ENCODE data around the gene TRIM71.
"Not testable (repeated sequence)": the region's sequence is repeated elsewhere in the genome, so short reads cannot be mapped to it uniquely, and the experiment has no call there.

The TRIM71 gene

GRCh38 chr3:32890420-32891276 is 72.9 kb downstream of the TRIM71 start:
- DNase-seq (ENCODE audit: low read depth in 2 of 2), result no peak

- no peak for DNase-seq (ENCODE audit: low read depth in 2 of 2)
Measured at GRCh38 chr3:32891365-32891764, 73.6 kb downstream of the TRIM71 start.

DNA sequence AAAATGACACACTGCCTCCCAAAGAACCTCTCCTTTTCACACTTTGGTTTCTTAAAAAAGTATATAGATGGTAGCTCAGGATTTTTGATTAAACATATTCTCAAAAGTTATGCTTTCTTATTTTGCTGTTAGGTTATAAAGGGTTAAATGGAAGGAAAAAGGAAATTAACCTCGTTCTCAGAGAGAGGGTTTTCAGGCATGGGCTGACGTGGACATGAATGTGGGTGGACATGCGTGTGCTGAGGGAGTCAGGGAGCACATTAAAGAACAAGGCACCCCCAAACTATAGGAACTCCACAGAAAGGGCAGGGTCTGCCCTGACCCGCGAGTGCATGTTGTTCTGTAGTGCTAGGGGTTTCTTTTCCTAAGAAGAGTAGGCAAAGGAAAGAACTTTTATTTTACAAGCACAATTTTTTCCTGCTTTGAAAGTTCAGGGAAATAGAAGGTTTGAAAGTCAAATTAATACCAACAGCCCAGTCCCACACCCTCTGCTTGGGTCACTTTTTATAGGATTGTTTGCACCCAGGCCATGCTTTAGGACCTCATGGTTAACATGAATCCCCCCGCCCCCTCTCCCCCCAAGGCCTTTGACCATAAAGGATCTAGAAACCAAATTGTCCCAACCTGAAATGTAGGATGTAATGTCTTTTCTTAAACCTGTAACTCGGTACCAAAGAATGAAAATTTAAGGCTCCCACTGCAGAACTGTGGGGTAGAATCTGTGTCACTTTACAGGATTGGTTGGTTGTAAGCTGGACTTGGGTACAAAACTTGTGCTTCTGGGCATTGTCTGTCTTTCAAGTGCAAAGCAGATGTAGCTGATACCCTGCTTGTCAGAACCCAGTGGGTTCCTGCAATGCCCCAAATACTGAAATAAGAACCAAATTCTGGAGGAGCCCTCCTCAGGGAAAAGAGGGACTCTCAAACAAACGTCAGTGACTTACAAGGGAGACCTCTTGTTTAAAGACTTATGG is 75.1 kb downstream of the TRIM71 start:
- no peak for DNase-seq (ENCODE audit: low read depth in 2 of 2)

- no peak for DNase-seq (ENCODE audit: low read depth in 2 of 2)
Measured at GRCh38 chr3:32894977-32895376, 77.2 kb downstream of the TRIM71 start.

- DNase-seq (ENCODE audit: low read depth in 2 of 2), result no peak
Measured at GRCh38 chr3:32895701-32896100, 77.9 kb downstream of the TRIM71 start.

GRCh38 chr3:32896143-32896542 is 78.3 kb downstream of the TRIM71 start:
- DNase-seq (ENCODE audit: low read depth in 2 of 2), result no peak

GRCh38 chr3:32897001-32897601 is 79.3 kb downstream of the TRIM71 start:
- no peak for DNase-seq (ENCODE audit: low read depth in 2 of 2)

GRCh38 chr3:32897981-32898623 is 80.3 kb downstream of the TRIM71 start:
- no peak for DNase-seq (ENCODE audit: low read depth in 2 of 2)

DNA sequence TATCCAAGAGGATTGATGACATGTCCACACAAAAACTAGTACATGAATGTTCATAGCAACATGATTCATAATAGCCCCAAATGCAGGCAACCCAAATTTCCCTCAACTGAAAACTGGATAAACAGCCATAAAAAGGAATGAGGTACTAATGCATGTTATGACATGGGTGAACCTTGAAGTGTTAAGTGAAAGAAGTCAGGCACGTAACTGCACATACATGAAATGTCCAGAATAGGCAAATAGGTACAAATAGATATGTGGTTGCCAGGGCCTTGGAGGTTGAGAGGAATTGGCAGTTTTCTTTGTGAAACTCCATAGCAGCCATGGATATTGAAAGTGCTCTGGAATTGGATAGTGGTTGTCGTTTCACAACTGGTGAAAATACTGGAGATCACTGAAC is 81.5 kb downstream of the TRIM71 start:
- no peak for DNase-seq (ENCODE audit: low read depth in 2 of 2)

DNA sequence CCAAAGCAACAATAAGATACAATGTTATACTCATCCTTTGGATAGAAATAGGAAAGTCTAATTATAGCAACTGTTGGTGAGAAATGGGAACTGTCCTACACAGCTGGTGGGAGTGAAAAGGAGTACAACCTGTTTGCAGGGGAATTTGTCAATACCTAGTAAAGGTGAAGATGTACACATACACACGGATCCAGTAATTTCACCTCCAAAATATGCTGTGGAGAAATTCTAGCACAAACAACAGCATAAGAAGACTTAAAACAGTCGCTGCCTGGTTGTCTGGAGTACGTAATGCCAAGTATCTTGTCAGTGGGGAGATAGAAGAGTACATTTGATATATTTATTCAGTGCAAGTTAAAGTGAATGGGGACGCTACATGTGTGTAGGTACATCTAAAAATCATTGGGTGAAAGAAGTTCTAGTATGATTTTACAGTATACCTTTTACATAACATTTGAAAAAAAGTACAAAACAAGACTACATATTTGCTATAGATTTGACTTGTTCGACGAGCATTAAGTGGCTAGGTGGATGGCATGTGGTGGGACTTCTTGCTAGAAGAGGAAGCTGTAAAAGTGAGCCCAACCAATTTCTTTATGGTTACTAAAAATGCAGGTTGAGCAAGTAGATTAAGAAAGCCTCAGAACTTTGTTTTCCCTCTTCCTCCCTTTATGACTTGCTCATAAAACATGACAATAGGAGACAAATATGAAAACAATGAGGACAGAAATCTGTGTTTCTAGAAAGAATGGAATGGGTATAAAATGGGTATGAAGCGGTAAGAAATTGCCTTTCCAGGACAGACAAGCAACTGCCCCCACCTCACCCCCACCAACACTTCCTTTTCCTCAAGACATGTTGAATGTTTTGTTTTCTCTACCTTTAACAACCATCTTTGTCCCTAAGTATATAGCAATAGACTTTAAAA is 83.5 kb downstream of the TRIM71 start:
- no peak for DNase-seq (ENCODE audit: low read depth in 2 of 2)

DNA sequence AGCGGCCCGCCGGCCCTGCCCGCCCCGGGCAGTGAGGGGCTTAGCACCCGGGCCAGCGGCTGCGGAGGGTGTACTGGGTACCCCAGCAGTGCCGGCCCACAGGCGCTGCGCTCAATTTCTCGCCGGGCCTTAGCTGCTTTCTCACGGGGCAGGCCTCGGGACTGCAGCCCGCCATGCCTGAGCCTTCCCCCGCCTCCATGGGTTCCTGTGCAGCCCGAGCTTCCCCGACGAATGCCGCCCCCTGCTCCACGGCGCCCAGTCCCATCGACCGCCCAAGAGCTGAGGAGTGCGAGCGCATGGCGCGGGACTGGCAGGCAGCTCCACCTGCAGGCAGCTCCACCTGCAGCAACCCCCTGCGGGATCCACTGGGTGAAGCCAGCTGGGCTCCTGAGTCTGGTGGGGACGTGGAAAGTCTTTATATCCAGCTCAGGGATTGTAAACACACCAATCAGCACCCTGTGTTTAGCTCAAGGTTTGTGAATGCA is 85.1 kb downstream of the TRIM71 start:
- peak in 1 of 2 donors; percentile 13 for DNase-seq (ENCODE audit: low read depth in 2 of 2)

DNA sequence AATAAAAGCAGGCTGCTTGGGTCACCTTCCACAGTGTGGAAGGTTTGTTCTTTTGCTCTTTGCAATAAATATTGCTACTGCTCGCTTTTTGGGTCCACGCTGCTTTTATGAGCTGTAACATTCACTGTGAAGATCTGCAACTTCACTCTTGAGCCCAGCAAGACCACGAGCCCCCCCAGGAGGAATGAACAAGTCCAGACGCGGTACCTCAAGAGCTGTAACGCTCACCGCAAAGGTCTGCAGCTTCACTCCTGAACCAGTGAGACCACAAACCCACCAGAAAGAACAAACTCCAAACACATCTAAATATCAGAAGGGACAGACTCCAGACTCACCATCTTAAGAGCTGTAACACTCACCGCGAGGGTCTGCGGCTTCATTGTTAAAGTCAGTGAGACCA is 86.2 kb downstream of the TRIM71 start:
- no peak for DNase-seq (ENCODE audit: low read depth in 2 of 2)

GRCh38 chr3:32909999-32910398 is 92.2 kb downstream of the TRIM71 start:
- no peak for DNase-seq (ENCODE audit: low read depth in 2 of 2)

- no peak for DNase-seq (ENCODE audit: low read depth in 2 of 2)
Measured at GRCh38 chr3:32910954-32911353, 93.2 kb downstream of the TRIM71 start.

DNA sequence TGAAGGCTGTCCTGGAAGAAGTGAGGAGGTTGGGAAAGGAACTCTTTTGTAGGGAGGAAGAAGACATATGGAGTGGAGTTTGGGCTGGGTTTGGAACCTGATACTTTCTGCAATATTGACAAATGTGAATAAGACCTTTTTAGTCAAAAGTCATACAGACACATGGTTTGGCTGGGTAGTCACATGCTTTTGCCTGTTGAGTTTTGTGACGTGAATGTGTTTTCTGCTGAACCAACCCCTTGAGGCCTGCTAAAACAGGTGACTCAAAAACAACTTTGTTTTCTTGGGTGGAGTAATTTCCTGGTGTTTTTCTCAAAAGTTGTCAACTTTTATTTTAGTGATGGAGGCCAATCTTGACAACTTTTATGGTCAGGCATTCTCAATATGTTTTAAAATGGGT is 94.2 kb downstream of the TRIM71 start:
- DNase-seq (ENCODE audit: low read depth in 2 of 2), result no peak

GRCh38 chr3:32913790-32914446 is 96.1 kb downstream of the TRIM71 start:
- DNase-seq (ENCODE audit: low read depth in 2 of 2), result no peak

GRCh38 chr3:32919920-32920319 is 102.1 kb downstream of the TRIM71 start:
- DNase-seq (ENCODE audit: low read depth in 2 of 2), result no peak

DNA sequence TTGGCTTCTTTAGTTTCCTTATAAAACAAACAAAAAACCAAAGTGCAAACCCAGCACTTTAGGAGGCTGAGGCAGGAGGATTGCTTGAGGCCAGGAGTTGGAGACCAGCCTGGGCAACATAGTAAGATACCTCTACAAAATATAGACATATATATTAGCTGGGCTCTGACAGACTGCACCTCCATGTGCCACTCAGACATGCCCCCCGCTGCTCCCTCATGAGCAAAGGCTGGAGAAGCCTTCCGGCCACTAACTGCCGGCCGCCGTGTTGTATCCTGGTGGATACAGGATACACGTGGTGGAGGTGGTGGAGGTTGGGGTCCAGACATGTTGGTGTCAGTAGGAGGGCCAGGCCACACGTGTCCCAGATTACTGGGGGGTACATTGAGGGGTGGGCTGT is 104.3 kb downstream of the TRIM71 start:
- no peak for DNase-seq (ENCODE audit: low read depth in 2 of 2)

DNA sequence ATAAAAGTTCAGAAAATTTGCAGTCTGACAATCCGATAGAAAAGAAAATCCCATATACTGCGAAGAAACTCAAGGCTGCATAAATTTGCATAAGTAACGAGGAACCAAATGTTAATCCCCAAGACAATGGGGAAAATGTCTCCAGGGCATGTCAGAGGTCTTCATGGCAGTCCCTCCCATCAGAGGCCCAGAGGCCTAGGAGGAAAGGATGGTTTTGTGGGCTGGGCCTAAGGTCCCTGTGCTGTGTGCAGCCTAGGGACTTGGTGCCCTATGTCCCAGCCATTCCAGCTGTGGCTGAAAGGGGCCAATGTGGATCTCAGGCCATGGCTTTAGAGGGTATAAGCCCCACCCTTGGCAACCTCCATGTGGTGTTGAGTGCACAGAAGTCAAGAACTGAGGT is 112.4 kb downstream of the TRIM71 start:
- no peak for DNase-seq (ENCODE audit: low read depth in 2 of 2)

GRCh38 chr3:32931273-32931672 is 113.5 kb downstream of the TRIM71 start:
- DNase-seq (ENCODE audit: low read depth in 2 of 2), result not testable (repeated sequence)

Measured in stimulated activated CD8-positive, alpha-beta memory T cell treated with anti-CD3 and anti-CD28 coated beads, Interleukin-7, amount 100 ng/mL, for 4 hours (primary cell).